ENCODE measurements around the gene BTN1A1. TPM values are rescaled to one million over a fixed set of nuclear protein-coding genes. Genes with fewer than 3 reads are reported as not detected.

BTN1A1 gene
- total and polyA plus RNA-seq, 9 of the 15 experiments (the other 6 are each of a cell fraction or from before 2014, with no cell fraction given) = 0.01 to 0.15 (median 0.06) TPM; not detected in 4

DNA sequence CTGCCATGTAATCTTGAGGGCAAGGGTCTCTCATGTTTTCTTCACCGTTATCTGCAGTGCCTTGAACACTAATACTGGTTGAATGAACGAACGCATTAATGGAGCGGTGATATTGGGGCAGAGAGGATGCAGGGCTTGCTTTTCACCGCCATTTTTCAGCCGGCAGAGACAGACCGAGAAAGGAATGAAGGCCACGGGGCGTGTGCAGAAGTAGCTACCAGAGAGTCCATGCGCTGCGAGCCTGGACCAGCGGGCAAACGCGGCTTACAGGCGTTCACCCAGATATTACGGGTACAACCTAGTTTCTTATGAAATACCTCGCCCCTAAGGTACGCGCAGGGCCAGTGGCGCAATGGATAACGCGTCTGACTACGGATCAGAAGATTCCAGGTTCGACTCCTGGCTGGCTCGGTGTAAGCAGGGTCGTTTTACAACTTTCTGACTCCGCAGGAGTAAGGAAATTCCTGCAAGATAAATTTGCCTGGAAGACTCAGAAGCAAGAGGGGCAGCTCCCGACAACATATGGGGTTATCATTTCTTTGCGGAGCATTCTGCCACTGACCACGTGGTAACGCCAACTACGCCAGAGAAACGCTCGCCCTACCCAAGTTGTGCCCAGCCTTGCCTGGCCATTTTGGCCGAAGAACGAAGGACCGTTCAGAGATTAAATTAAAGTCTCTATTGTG lies 37.2 kb downstream of the BTN1A1 start (continued):
- TF ChIP-seq NR2C2 (CRISPR knock-in tag; IDR thresholded peaks at IDR 0.05) (peak; percentile 51; the same call in 1 of the 2 replicates), NR2C2 (tag; IDR thresholded peaks at IDR 0.05) (no peak), ZBTB34 (CRISPR knock-in tag; IDR thresholded peaks at IDR 0.05) (no peak), ZC3H11A (IDR thresholded peaks at IDR 0.05; ENCODE audit: low read depth, low read length) (peak; percentile 88; the same call in 1 of the 2 replicates), ATF2 (CRISPR knock-in tag; IDR thresholded peaks at IDR 0.05) (no peak), NKRF (IDR thresholded peaks at IDR 0.05; ENCODE audit: borderline replicate concordance) (peak; percentile 48), SMAD4 (CRISPR knock-in tag; conservative IDR thresholded peaks at IDR 0.05) (peak; percentile 29; the same call in 1 of the 2 replicates), DACH1 (IDR thresholded peaks at IDR 0.05; ENCODE audit: partially characterized antibody) (peak; percentile 80), HNRNPLL (IDR thresholded peaks at IDR 0.05; ENCODE audit: low read depth, low read length, poor library complexity, severe bottlenecking) (peak; percentile 93), KAT7 (CRISPR knock-in tag; IDR thresholded peaks at IDR 0.05; ENCODE audit: borderline replicate concordance) (no peak), XRCC3 (IDR thresholded peaks at IDR 0.05) (no peak), NR2F6 (CRISPR knock-in tag; IDR thresholded peaks at IDR 0.05) (no peak), ZNF124 (CRISPR knock-in tag; IDR thresholded peaks at IDR 0.05) (no peak), ASH1L (IDR thresholded peaks at IDR 0.05; ENCODE audit: borderline replicate concordance, low read depth, partially characterized antibody) (peak; percentile 40), RAD51 (IDR thresholded peaks at IDR 0.05; ENCODE audit: borderline replicate concordance, low read depth) (peak; percentile 89), MYNN (IDR thresholded peaks at IDR 0.05) (peak; percentile 63), MYNN (CRISPR knock-in tag; IDR thresholded peaks at IDR 0.05) (no peak), ZNF354B (CRISPR knock-in tag; IDR thresholded peaks at IDR 0.05) (no peak), ZNF311 (CRISPR knock-in tag; IDR thresholded peaks at IDR 0.05) (peak; percentile 54; the same call in 1 of the 2 replicates)
- TF ChIP-seq, protein P1, sequence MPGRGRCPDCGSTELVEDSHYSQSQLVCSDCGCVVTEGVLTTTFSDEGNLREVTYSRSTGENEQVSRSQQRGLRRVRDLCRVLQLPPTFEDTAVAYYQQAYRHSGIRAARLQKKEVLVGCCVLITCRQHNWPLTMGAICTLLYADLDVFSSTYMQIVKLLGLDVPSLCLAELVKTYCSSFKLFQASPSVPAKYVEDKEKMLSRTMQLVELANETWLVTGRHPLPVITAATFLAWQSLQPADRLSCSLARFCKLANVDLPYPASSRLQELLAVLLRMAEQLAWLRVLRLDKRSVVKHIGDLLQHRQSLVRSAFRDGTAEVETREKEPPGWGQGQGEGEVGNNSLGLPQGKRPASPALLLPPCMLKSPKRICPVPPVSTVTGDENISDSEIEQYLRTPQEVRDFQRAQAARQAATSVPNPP (IDR thresholded peaks at IDR 0.05; ENCODE audit: borderline replicate concordance, insufficient read depth, insufficient read length) = no peak
- TF ChIP-seq, protein P2, sequence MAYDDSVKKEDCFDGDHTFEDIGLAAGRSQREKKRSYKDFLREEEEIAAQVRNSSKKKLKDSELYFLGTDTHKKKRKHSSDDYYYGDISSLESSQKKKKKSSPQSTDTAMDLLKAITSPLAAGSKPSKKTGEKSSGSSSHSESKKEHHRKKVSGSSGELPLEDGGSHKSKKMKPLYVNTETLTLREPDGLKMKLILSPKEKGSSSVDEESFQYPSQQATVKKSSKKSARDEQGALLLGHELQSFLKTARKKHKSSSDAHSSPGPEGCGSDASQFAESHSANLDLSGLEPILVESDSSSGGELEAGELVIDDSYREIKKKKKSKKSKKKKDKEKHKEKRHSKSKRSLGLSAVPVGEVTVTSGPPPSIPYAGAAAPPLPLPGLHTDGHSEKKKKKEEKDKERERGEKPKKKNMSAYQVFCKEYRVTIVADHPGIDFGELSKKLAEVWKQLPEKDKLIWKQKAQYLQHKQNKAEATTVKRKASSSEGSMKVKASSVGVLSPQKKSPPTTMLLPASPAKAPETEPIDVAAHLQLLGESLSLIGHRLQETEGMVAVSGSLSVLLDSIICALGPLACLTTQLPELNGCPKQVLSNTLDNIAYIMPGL (CRISPR knock-in tag; IDR thresholded peaks at IDR 0.05) = peak; percentile 94; the same call in 1 of the 2 replicates
